Measurements from ENCODE around the gene ZNF768. TPM values are rescaled to one million over a fixed set of nuclear protein-coding genes. Genes with fewer than 3 reads are reported as not detected.
A peak's percentile ranks its signal among the peaks of the same experiment; 100 is the strongest.

ZNF768 gene
- total RNA-seq, 3 donors from 2014 or later = 23.3 to 33.2 (median 29.8) TPM

GRCh38 chr16:30510376-30510938, 15.9 kb downstream of the ZNF768 start:
- TF ChIP-seq POLR2AphosphoS5 (IDR thresholded peaks at IDR 0.05) (no peak), POLR2A (IDR thresholded peaks at IDR 0.05) (no peak), CTCF (IDR thresholded peaks at IDR 0.05) (no peak)
- Histone ChIP-seq H3K9me3 (no peaks in the 10 kb centered on the region), H3K4me1 (no peaks in the 10 kb centered on the region), H3K27ac (no peak overlapping the region), H3K4me3 (no peak overlapping the region), H3K27me3 (no peaks in the 10 kb centered on the region), H3K36me3 (no peaks in the 10 kb centered on the region)
- DNase-seq (ENCODE audit: low spot score in 2 of 2) = no peak
- intact Hi-C loops (cut with DNase I; ENCODE audit: low total_unique reads) = no loop called here

- TF ChIP-seq POLR2A (IDR thresholded peaks at IDR 0.05) (no peak), POLR2AphosphoS5 (IDR thresholded peaks at IDR 0.05) (no peak), CTCF (IDR thresholded peaks at IDR 0.05) (no peak)
- no peak for DNase-seq (ENCODE audit: low spot score in 2 of 2)
- no peaks in the 10 kb centered on the region for H3K4me1 ChIP-seq
- no peaks in the 10 kb centered on the region for H3K9me3 ChIP-seq
- intact Hi-C loops (cut with DNase I; ENCODE audit: low total_unique reads) = no loop called here
- no peak overlapping the region for H3K27ac ChIP-seq
- H3K4me3 ChIP-seq = no peak overlapping the region
- no peaks in the 10 kb centered on the region for H3K36me3 ChIP-seq
- no peaks in the 10 kb centered on the region for H3K27me3 ChIP-seq
Observed at GRCh38 chr16:30509081-30509765, 17.1 kb downstream of the ZNF768 start.

DNA sequence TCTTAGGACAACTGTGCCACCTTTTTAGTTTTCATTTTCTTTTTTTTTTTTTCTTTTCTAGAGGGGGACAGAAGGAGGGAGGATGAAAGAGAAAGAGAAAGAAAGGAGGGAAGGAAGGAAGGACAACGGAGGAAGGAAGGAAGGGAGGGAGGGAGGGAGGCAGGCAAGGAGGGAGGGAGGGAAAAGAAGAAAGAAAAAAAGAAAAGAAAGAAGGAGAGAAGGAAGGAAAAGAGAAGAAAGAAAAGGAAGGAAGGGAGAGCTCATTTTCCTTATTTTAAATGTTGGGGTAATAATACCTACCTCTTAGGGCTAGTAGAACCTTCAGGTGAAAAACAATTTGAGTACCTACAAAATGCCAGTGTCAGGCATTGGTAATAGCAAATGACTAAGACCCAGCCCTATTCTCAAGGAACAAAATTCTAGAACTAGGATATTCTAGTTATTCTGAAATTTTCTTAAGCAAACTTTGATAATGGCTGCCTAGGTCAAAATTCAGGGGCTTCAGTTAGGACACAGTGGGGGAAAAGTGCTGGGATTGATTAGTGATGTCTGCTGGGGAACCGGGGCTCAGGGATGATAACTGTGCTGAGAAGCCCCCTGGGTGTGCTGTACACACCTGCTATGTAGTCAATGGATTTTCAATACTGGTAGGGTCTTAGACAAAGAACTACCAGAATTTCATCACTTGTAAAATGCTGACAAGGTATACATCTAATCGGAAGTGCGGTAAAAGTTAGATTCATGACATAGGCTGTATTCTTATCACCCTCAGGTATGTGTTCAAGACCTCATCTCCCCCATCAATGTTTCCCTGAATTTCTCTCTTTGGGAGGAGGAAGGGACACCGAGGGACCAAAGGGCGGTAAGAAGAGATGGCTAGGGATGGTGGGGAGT, 22.7 kb downstream of the ZNF768 start:
- Histone ChIP-seq H3K4me1 (no peaks in the 10 kb centered on the region), H3K9me3 (no peaks in the 10 kb centered on the region), H3K27ac (no peak overlapping the region), H3K27me3 (no peaks in the 10 kb centered on the region), H3K4me3 (no peak overlapping the region), H3K36me3 (no peaks in the 10 kb centered on the region)
- DNase-seq (ENCODE audit: low spot score in 2 of 2) = no peak
- no peak for TF ChIP-seq POLR2A (IDR thresholded peaks at IDR 0.05)
- no peak for TF ChIP-seq POLR2AphosphoS5 (IDR thresholded peaks at IDR 0.05)
- TF ChIP-seq CTCF (IDR thresholded peaks at IDR 0.05) = no peak
- intact Hi-C loops (cut with DNase I; ENCODE audit: low total_unique reads) = no loop called here

DNA sequence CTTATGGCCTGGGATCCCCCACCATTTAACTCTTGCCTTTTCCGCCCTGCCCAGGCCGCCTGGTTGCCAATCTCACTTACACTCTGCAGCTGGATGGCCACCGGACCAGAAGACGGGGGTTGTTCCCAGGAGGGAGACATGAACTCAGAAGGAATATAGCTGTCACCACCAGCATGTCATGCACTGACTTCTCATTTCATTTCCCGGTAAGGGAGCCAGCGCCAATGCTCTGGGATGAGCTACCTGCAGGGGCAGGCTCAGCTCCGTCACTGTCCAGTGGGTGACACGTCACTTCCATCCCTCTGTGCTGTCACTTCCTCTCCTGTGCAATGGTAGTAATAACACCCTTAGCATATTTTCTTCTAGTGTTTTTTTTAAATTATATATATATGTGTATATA, 27.1 kb downstream of the ZNF768 start:
- H3K27me3 ChIP-seq = no peaks in the 10 kb centered on the region
- no peaks in the 10 kb centered on the region for H3K36me3 ChIP-seq
- peak overlapping the region in 1 of 3 donors; percentile 42 for H3K4me3 ChIP-seq
- no peak for TF ChIP-seq POLR2A (IDR thresholded peaks at IDR 0.05)
- TF ChIP-seq POLR2AphosphoS5 (IDR thresholded peaks at IDR 0.05) = no peak
- no peak for TF ChIP-seq CTCF (IDR thresholded peaks at IDR 0.05)
- no peaks in the 10 kb centered on the region for H3K9me3 ChIP-seq
- peak in 1 of 2 donors; percentile 39 for DNase-seq (ENCODE audit: low spot score in 2 of 2)
- peak overlapping the region in 1 of 2 donors; percentile 45 for H3K27ac ChIP-seq
- no peaks in the 10 kb centered on the region for H3K4me1 ChIP-seq
- intact Hi-C loops (cut with DNase I; ENCODE audit: low total_unique reads) = no loop called here

- H3K27ac ChIP-seq = no peak overlapping the region
- no peaks in the 10 kb centered on the region for H3K36me3 ChIP-seq
- no peak for TF ChIP-seq CTCF (IDR thresholded peaks at IDR 0.05)
- TF ChIP-seq POLR2AphosphoS5 (IDR thresholded peaks at IDR 0.05) = no peak
- TF ChIP-seq POLR2A (IDR thresholded peaks at IDR 0.05) = no peak
- intact Hi-C loops (cut with DNase I; ENCODE audit: low total_unique reads) = no loop called here
- H3K27me3 ChIP-seq = no peaks in the 10 kb centered on the region
- no peaks in the 10 kb centered on the region for H3K9me3 ChIP-seq
- no peaks in the 10 kb centered on the region for H3K4me1 ChIP-seq
- no peak overlapping the region for H3K4me3 ChIP-seq
- no peak for DNase-seq (ENCODE audit: low spot score in 2 of 2)
Observed at GRCh38 chr16:30494709-30495108, 31.7 kb downstream of the ZNF768 start.

All from breast epithelium (tissue), 4 donors.